Measurements from ENCODE around the gene OBSCN. TPM values are rescaled to one million over a fixed set of nuclear protein-coding genes. Genes with fewer than 3 reads are reported as not detected.

Gene OBSCN
- total RNA-seq, 2 donors from 2014 or later = 34.3 to 45.2 TPM

GRCh38 chr1:228411548-228412430 is 203.9 kb downstream of the OBSCN start:
- no peak for DNase-seq (ENCODE audit: low spot score)
- Histone ChIP-seq H3K36me3 (no peaks in the 10 kb centered on the region), H3K27me3 (replicated peaks; ENCODE audit: insufficient read depth) (no peaks in the 10 kb centered on the region), H3K9me3 (no peaks in the 10 kb centered on the region), H3K4me1 (replicated peaks) (peaks cover 7% of the 10 kb centered on the region), H3K4me3 (no peak overlapping the region), H3K27ac (no peak overlapping the region)
- TF ChIP-seq POLR2AphosphoS5 (IDR thresholded peaks at IDR 0.05) = no peak
- TF ChIP-seq POLR2A (IDR thresholded peaks at IDR 0.05) = no peak
- intact Hi-C loops (cut with DNase I) = no loop called here
- 84% methylated on average over 9 of the region's 9 CpGs for WGBS

- TF ChIP-seq CTCF (IDR thresholded peaks at IDR 0.05) (no peak), POLR2A (IDR thresholded peaks at IDR 0.05) (no peak), POLR2AphosphoS5 (IDR thresholded peaks at IDR 0.05) (no peak)
- Histone ChIP-seq H3K4me1 (replicated peaks) (peaks cover 7% of the 10 kb centered on the region), H3K27me3 (replicated peaks; ENCODE audit: insufficient read depth) (no peaks in the 10 kb centered on the region), H3K4me3 (no peak overlapping the region), H3K27ac (no peak overlapping the region), H3K9me3 (no peaks in the 10 kb centered on the region), H3K36me3 (no peaks in the 10 kb centered on the region)
- 95% methylated on average over 10 of the region's 10 CpGs for WGBS
- DNase-seq (ENCODE audit: low spot score) = no peak
- intact Hi-C loops (cut with DNase I) = no loop called here
These were observed 205.6 kb downstream of the OBSCN start for GRCh38 chr1:228413241-228414010.

DNA sequence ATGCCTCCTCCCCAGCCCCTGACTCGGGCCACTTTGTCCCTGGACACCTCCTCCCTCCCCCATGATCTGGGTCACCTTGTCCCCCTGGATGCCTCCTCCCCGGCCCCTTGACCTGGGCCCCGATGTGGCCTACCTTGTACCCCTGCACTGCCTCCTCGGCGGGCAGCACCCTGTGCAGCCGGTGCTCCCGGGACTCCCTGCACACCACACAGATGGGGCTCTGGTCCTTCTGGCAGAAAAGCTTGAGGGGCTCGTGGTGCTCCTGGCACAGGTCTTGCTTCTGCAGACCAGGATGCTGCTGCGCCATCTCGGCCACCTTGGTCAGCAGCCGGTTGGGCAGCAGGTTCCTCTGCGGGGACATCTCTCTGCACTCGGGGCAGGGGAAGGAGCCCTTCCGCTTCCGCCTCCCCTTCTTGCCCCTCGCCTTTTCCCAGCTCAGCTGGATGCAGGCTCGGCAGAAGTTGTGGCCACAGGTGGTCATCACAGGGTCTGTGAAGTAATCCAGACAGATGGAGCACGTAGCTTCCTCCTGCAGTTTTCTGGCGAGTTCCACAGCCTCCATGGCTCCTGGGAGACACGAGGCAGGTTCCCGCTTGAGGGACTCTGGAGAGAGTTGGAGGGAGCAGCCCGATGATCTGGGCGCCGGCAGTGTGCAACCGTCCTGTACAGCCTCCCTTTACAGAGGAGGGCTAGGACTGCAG is 206.8 kb downstream of the OBSCN start:
- no peak overlapping the region for H3K27ac ChIP-seq
- no peak overlapping the region for H3K4me3 ChIP-seq
- no peaks in the 10 kb centered on the region for H3K27me3 ChIP-seq (replicated peaks; ENCODE audit: insufficient read depth)
- TF ChIP-seq POLR2A (IDR thresholded peaks at IDR 0.05) (no peak), CTCF (IDR thresholded peaks at IDR 0.05) (no peak)
- H3K36me3 ChIP-seq = no peaks in the 10 kb centered on the region
- no peak for DNase-seq (ENCODE audit: low spot score)
- no peaks in the 10 kb centered on the region for H3K9me3 ChIP-seq
- intact Hi-C loops (cut with DNase I) = no loop called here
- peaks cover 7% of the 10 kb centered on the region for H3K4me1 ChIP-seq (replicated peaks)
- 81% methylated on average over 25 of the region's 25 CpGs for WGBS

DNA sequence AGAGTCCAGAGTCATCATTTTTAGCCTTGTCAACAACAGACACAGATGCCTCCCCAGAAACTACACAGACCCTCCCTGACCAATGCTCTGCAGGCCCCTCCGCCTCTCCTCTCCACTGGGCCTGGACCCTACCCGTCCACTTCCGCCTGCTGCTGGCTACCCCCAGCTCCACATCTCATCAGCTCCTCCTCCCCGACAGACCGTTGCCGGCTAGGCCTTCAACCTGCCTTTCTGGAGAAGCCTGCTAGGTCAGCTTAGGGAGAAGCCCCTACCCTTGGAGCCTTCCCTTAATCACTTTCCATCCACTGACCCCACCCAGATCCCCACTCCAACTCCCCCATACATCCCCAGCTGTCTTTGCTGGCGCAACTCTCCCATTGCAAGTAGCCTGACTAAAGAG is 207.4 kb downstream of the OBSCN start:
- Histone ChIP-seq H3K4me1 (replicated peaks) (peaks cover 7% of the 10 kb centered on the region), H3K36me3 (no peaks in the 10 kb centered on the region), H3K9me3 (no peaks in the 10 kb centered on the region), H3K27ac (no peak overlapping the region), H3K4me3 (no peak overlapping the region), H3K27me3 (replicated peaks; ENCODE audit: insufficient read depth) (no peaks in the 10 kb centered on the region)
- no peak for DNase-seq (ENCODE audit: low spot score)
- intact Hi-C loops (cut with DNase I) = no loop called here
- TF ChIP-seq POLR2A (IDR thresholded peaks at IDR 0.05) = no peak
- TF ChIP-seq CTCF (IDR thresholded peaks at IDR 0.05) = no peak
- no peak for TF ChIP-seq POLR2AphosphoS5 (IDR thresholded peaks at IDR 0.05)
- WGBS = 53% methylated on average over 7 of the region's 7 CpGs

GRCh38 chr1:228415853-228416216 is 208.0 kb downstream of the OBSCN start:
- 15% methylated on average over 23 of the region's 23 CpGs for WGBS
- no peak for DNase-seq (ENCODE audit: low spot score)
- no peaks in the 10 kb centered on the region for H3K27me3 ChIP-seq (replicated peaks; ENCODE audit: insufficient read depth)

More at GRCh38 chr1:228415853-228416216, 208.0 kb downstream of the OBSCN start:
- no peaks in the 10 kb centered on the region for H3K36me3 ChIP-seq
- no peak for TF ChIP-seq POLR2AphosphoS5 (IDR thresholded peaks at IDR 0.05)
- TF ChIP-seq CTCF (IDR thresholded peaks at IDR 0.05) = no peak
- no peak for TF ChIP-seq POLR2A (IDR thresholded peaks at IDR 0.05)
- H3K4me3 ChIP-seq = peak overlapping the region; percentile 33 to 35
- peak overlapping the region in 1 of 2 donors; percentile 33 for H3K27ac ChIP-seq
- intact Hi-C loops (cut with DNase I) = no loop called here
- peaks cover 7% of the 10 kb centered on the region for H3K4me1 ChIP-seq (replicated peaks)
- H3K9me3 ChIP-seq = no peaks in the 10 kb centered on the region

Data from prostate gland (tissue), 2 donors.